Stomach (tissue), 9 donors: ENCODE measurements around the gene FSTL4. TPM values are rescaled to one million over a fixed set of nuclear protein-coding genes. Genes with fewer than 3 reads are reported as not detected.

ENCODE experiments used
- DNase-seq, 2 donors: peaks; one replicate each; pipeline versions ENCODE4 v3.0.0 to v3.0.0-alpha.2; 2013 to 2019
- H3K27ac ChIP-seq, 5 donors: fragments of 200-600 bp in 4 of 5; sonication (generic) in 4 of 5; one replicate each; pipeline ENCODE4 v1.5.1; 2013 to 2019; ENCODE audit warnings: mild to moderate bottlenecking in 1 of 5, moderate library complexity in 1 of 5
- H3K27me3 ChIP-seq, 3 donors: fragments of 200-600 bp; sonication (generic); one replicate each; pipeline ENCODE4 v1.5.1; 2017 to 2019; ENCODE audit warnings: mixed run types in 1 of 3
- H3K36me3 ChIP-seq, 4 donors: fragments of 200-600 bp; sonication (generic); 1 replicate in 3 of 4; 2 replicates in 1 of 4; pipeline ENCODE4 v1.5.1; 2016 to 2019
- H3K4me1 ChIP-seq, 4 donors: fragments of 200-600 bp; sonication (generic); one replicate each; pipeline ENCODE4 v1.5.1; 2016 to 2019
- H3K4me3 ChIP-seq, 4 donors: fragments of 200-600 bp; sonication (generic) in 3 of 4; one replicate each; pipeline ENCODE4 v1.5.1; 2016 to 2019; ENCODE audit warnings: mild to moderate bottlenecking in 1 of 4
- H3K9me3 ChIP-seq, 4 donors: fragments of 200-600 bp; sonication (generic); one replicate each; pipeline ENCODE4 v1.5.1; 2016 to 2019
- CTCF ChIP-seq, 7 experiments: fragments of 450-650 bp in 4 of 7; fragments of 200-600 bp in 3 of 7; sonication (generic) in 3 of 7; IDR thresholded peaks; one replicate each; pipeline ENCODE4 v1.5.1; 2016 to 2019; ENCODE audit warnings: antibody characterized with exemption in 7 of 7, control low read depth in 2 of 7, mild to moderate bottlenecking in 1 of 7
- EP300 ChIP-seq: sonication (generic); formaldehyde crosslinking; IDR thresholded peaks from one replicate; pipeline ENCODE4 v1.6.1; 2017; ENCODE audit warnings: antibody characterized with exemption
- POLR2A ChIP-seq, 4 donors: fragments of 450-650 bp; IDR thresholded peaks; one replicate each; pipeline ENCODE4 v1.6.1; 2016; ENCODE audit warnings: antibody characterized with exemption in 4 of 4, control low read depth in 2 of 4, mild to moderate bottlenecking in 1 of 4, moderate library complexity in 1 of 4
- POLR2AphosphoS5 ChIP-seq, 3 donors: sonication (generic); formaldehyde crosslinking; IDR thresholded peaks; one replicate each; pipeline ENCODE4 v1.6.1; 2016; ENCODE audit warnings: antibody characterized with exemption in 3 of 3
- WGBS, 5 donors: extraction: QIAGEN DNeasy Blood & Tissue Kit in 3 of 5; methylation state at CpG; one replicate each; pipeline versions ENCODE4 v1.1.5 to v1.1.7; 2013 to 2018; 5-methylcytosine and 5-hydroxymethylcytosine counted together
- intact Hi-C: fragments of 100-400 bp; cut with DNase I; formaldehyde crosslinking; loops from one replicate; pipeline ENCODE4 v1.15.1; 2023; ENCODE audit warnings: low total_unique reads
- polyA plus RNA-seq, 3 donors: library from polyadenylated mRNA; stranded (reverse); fragments of 200-250 nt; gene quantifications; one replicate each; pipeline ENCODE4 v1.2.3, GENCODE V29; 2013
- total RNA-seq, 5 donors: library from RNA; depleted of rRNA; stranded (reverse); fragments of >200 nt; gene quantifications; one replicate each; pipeline versions ENCODE4 v1.1.0 to v1.2.3, GENCODE V29; 2014 to 2016
- donor health status: healthy with polysubstance abuse.
- donor health status: Bipolar disorder and iron deficiency.
- donor health status: healthy.

FSTL4 gene
- total and polyA plus RNA-seq, 8 donors: 0.37 to 0.55 TPM; not detected in 6

GRCh38 chr5:133474851-133475590 lies 137.3 kb downstream of the FSTL4 start:
- no peak overlapping the region for H3K4me3 ChIP-seq
- no peaks in the 10 kb centered on the region for H3K36me3 ChIP-seq
- no peaks in the 10 kb centered on the region for H3K9me3 ChIP-seq
- H3K27ac ChIP-seq: no peak overlapping the region
- 71 to 77% (median 75%) methylated on average over 20 of the region's 20 CpGs for WGBS, 5 donors
- H3K27me3 ChIP-seq: peaks cover 0 to 13% (median 0%) of the 10 kb centered on the region in 3 donors
- no peak for TF ChIP-seq POLR2AphosphoS5 (IDR thresholded peaks at IDR 0.05)
- no peak for TF ChIP-seq CTCF (IDR thresholded peaks at IDR 0.05)
- TF ChIP-seq EP300: no peak
- TF ChIP-seq POLR2A (IDR thresholded peaks at IDR 0.05): no peak
- H3K4me1 ChIP-seq: no peaks in the 10 kb centered on the region
- DNase-seq: no peak
- intact Hi-C loops: no loop called here

- H3K27me3 ChIP-seq: peaks cover 0 to 17% (median 0%) of the 10 kb centered on the region in 3 donors
- no peak overlapping the region for H3K27ac ChIP-seq
- TF ChIP-seq CTCF (IDR thresholded peaks at IDR 0.05): no peak
- no peak for TF ChIP-seq POLR2AphosphoS5 (IDR thresholded peaks at IDR 0.05)
- TF ChIP-seq POLR2A (IDR thresholded peaks at IDR 0.05): no peak
- TF ChIP-seq EP300: no peak
- H3K4me1 ChIP-seq: no peaks in the 10 kb centered on the region
- intact Hi-C loops: no loop called here
- H3K36me3 ChIP-seq: no peaks in the 10 kb centered on the region
- H3K9me3 ChIP-seq: no peaks in the 10 kb centered on the region
- WGBS, 5 donors: 62 to 86% (median 73%) methylated on average over 8 of the region's 8 CpGs
- no peak for DNase-seq
- H3K4me3 ChIP-seq: no peak overlapping the region
These were observed 139.1 kb downstream of the FSTL4 start for GRCh38 chr5:133473291-133473690.

GRCh38 chr5:133472829-133473228 lies 139.5 kb downstream of the FSTL4 start:
- Histone ChIP-seq H3K4me3 (no peak overlapping the region), H3K27me3 (peaks cover 0 to 20% (median 0%) of the 10 kb centered on the region in 3 donors), H3K4me1 (no peaks in the 10 kb centered on the region), H3K9me3 (no peaks in the 10 kb centered on the region), H3K27ac (no peak overlapping the region), H3K36me3 (no peaks in the 10 kb centered on the region)
- no peak for TF ChIP-seq CTCF (IDR thresholded peaks at IDR 0.05)
- no peak for TF ChIP-seq POLR2AphosphoS5 (IDR thresholded peaks at IDR 0.05)
- no peak for TF ChIP-seq EP300
- no peak for TF ChIP-seq POLR2A (IDR thresholded peaks at IDR 0.05)
- peak in 1 of 2 donors; percentile 26 for DNase-seq
- intact Hi-C loops: no loop called here
- WGBS, 5 donors: 33 to 60% (median 43%) methylated on average over 1 of the region's 1 CpG

GRCh38 chr5:133471699-133472098 lies 140.6 kb downstream of the FSTL4 start:
- TF ChIP-seq EP300 (no peak), CTCF (IDR thresholded peaks at IDR 0.05) (no peak)
- no peak for DNase-seq
- Histone ChIP-seq H3K36me3 (no peaks in the 10 kb centered on the region), H3K9me3 (no peaks in the 10 kb centered on the region), H3K27me3 (peaks cover 0 to 20% (median 0%) of the 10 kb centered on the region in 3 donors), H3K4me1 (no peaks in the 10 kb centered on the region), H3K27ac (no peak overlapping the region), H3K4me3 (no peak overlapping the region)
- intact Hi-C loops: no loop called here
- 82 to 89% (median 84%) methylated on average over 3 of the region's 3 CpGs for WGBS, 5 donors
